Measurements from ENCODE around the gene AGPAT4.

The AGPAT4 gene

DNA sequence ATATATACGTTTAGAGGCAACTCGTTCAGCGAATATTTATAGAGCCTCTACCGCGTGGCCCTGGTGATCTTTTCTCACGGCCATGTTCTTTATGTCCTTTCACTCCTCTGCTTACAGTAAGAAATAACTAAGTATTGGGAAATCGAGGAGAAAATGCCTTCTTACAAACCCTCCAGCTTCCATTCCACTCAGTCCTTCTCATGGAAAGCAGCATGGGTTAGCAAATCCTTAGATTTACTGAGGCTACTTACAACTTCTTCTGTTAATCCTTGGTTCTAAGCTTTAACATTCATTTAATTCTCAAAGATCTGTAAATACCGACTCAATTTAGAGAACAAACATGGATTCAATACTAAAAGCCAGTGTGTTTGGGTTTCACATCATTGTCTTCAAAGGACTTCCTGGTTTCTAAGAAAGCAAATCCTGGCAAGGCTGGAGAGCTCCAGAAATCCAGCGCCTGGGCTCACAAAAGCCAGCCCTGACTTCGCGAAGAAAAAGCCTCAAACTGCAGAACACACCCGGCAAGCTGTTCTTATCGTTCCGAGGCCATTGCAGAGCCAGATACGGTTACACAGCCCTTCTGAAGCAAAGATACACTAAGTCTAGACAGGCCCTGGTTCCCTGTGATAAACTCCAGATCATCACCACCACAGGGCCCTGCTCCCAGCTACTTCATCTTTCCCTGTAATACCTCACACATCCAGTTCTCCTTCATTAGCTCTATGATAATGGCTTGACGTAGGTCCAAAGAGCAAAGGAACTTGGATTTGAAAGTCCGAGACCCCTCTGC, 19.2 kb downstream of the AGPAT4 start:
- no peak for DNase-seq

DNA sequence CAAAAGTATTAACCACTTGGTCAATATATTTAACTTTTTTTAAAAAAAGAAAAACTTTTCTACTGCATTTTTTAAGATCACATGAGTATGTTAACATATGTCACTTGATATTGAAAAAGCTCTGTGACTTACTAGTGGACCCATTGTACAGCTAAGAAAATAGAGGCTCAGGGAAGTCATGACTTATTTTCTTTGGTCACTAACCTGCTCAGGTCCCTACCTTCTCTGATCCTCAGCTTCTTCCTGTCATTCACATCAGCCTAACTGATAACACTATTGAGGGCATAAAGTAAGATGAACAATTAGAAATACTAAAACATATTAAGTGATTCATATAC, 19.8 kb downstream of the AGPAT4 start:
- DNase-seq = no peak

DNA sequence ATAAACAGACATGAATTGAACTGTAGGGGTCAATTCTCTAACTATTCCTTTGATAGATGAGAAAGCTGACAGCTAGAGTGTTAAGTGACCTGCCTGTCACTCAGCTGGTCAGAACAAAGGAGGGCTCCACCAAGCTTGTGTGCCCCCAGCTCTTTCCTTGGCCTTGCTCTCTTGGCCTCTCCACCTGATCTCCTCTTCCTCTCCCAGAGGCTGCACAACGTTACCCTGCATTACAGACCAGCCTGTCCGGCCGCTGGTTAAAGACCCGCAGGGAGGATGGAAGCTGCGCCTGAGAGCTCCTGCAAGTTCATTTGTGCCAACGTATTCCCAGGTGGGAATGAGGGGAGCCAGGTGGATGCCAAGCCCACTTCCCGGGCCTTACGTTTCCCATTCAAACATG, 22.5 kb downstream of the AGPAT4 start:
- DNase-seq = no peak

DNA sequence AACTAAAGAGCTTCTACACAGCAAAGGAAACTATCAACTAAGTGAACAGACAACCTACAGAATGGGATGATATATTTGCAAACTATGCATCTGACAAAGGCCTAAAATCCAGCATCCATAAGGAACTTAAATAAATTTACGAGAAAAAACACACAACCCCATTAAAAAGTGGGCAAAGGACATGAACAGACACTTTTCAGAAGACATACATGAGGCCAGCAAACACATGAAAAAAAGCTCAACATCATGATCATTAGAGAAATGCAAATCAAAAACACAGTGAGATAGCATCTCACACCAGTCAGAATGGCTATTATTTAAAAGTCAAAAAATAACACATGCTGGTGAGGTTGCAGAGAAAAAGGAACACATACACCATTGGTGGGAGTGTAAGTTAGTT, 24.5 kb downstream of the AGPAT4 start:
- no peak for DNase-seq

DNA sequence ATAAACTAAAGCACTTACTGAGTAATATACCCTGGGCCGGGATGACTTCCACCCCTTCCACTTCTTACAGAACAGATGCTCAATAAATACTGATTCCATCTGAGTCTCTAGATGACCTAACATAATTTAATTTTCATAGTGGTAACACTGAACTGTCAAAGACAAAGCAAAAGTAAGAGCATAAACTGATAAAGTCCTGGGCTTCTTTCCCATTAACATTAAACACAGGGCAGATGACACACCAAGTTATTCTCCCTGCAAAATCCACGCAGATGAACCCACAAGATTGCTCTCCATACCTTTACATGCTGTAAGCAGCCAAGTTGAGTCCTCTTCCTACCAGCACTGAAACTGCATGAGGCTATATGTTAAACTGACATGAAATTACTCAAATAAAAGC, 27.1 kb downstream of the AGPAT4 start:
- no peak for DNase-seq

DNA sequence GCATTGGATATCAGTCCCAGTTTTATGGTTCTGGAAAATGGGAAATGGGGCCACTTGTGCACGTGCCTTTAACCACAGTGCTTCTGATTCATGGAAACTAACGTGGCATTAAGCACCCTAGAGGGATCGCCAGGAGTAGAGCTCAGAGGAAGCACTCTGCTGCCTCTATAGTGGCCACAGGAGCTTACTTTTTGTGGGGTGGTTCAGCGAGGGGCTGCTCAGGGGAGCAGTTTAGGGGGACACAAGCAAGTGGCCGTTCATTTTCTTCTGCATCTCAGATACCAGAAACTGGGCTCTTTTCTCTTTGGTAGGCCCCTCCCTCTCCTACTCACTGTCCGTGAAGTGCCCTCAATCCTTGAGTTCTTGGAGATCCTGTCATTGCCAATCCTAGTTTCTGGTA, 28.5 kb downstream of the AGPAT4 start:
- DNase-seq = no peak

DNA sequence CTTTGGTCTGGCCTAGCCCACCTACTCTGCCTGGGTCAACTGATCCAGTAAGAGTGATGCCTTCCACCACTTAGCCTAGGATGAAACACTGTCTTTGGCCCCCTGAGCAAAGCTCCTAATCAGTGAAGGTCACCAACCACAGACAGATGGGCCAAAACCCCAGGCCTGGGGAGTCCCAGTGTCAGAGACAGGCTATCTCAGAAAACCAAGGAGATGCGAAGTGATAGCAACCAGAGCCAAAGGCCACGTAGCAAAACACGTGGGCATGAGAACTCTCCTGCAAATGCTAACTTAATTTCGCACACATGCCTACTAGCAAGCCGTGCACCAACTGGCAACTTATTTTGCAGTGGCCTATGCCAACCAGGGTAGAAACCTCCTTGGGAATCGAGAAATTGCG, 29.1 kb downstream of the AGPAT4 start:
- DNase-seq = no peak

DNA sequence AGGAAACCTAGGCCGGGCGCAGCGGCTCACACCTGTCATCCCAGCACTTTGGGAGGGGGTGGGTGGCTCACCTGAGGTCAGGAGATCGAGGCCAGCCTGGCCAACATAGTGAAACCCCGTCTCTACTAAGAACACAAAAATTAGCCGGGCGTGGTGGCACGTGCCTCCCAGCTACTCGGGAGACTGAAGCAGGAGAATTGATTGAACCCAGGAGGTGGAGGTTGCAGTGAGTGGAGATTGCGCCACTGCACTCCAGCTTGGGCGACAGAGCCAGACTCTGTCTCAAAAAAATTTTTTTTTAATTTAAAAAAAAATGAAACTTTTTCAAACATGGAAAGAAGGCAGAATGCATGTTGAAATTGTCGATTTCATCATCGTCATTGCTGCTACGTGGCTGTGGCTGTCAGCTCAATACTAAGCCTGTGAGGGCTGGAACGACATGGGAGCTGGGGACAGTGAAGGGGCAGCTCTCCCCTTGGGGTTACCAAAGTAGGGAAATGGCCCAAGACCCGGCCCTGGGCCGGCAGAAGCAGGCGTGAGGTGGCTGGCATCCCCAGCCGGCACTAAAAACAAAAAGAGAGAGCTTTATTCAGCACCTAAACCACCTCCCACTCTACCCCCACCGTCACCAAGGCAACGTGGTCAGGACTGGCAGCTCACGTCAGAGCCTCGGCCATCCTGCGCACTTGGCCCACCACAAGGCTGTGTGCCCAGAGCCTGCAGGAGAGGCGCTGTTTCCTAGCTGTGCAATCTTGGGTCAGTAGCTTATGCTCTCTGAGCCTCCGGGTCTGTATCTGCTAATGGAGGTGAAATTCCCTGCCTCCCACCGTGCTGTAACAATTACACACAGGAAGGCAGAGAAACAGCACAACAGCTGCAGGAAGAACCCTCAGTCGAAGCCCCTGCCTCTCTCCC, 30.8 kb downstream of the AGPAT4 start:
- DNase-seq = no peak

DNA sequence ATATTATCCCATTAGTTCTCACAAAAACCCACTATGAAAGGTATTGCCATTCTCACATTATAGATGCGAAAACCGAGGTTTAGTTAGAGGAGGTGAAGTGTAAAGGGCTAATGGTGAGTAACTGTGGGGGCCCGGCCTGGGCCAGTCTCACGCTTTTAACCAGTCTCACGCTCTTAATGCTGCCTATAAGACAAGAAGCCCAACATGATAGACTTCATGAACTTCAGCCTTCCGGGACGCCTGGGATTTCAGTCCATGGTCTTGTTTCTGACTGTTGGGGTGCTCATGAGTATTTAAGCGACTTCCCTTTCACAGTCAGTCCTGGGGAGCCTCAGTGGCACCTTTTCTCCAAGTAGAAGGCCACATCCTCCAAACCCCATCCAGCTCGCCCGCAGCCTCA, 31.7 kb downstream of the AGPAT4 start:
- no peak for DNase-seq

DNA sequence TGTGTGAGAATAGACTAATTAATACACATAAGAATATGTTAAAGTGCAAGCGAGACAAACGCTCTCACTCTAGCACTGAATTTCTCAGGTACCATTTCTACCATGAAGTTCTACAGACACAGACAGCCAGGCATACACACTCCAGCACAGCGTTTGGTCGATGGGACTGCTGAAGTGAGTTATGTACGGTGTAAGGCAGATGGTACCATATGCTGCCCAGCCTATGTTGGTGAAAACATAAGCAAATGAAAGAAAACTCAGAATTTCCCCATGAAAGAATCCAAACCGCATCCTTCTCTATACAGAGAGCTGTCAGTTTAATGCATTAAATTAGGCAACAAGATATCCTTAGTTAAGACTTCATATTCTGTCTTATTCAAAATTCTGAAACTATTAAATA, 34.9 kb downstream of the AGPAT4 start:
- DNase-seq = no peak

DNA sequence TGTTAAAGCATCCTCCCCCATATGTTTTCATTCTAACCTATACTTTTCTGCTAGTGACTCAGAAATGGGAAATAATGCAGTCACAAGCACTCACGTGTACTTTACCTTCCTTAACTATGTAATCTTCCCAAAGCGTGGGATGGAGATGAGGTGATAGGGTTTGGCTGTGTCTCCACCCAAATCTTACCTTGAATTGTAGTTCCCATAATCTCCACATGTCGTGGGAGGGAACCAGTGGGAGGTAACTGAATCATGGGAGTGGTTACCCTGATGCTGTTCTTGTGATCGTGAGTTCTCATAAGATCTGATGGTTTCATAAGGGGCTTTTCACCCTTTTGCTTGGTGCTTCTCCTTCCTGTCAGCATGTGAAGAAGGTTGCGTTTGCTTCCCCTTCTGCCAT, 35.4 kb downstream of the AGPAT4 start:
- no peak for DNase-seq

DNA sequence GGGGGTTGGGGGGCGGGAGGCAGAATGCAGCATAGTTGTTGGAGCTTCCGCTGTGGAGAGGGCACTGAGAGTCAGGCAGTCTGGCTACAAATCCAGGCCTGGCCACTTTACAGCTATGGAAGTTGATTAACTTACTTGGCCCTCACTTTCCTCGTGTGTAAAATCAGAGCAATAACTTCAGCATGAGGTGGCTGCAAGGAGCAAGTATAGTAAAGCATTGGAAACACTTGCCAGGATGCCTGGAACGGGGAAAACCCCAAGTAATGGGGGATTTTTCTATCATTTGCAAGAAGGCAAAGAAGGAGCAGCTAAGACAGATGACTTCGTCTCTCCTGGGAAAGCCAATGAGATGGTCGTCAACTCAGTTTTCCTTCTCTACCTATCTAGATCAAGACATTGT, 35.8 kb downstream of the AGPAT4 start:
- no peak for DNase-seq

DNA sequence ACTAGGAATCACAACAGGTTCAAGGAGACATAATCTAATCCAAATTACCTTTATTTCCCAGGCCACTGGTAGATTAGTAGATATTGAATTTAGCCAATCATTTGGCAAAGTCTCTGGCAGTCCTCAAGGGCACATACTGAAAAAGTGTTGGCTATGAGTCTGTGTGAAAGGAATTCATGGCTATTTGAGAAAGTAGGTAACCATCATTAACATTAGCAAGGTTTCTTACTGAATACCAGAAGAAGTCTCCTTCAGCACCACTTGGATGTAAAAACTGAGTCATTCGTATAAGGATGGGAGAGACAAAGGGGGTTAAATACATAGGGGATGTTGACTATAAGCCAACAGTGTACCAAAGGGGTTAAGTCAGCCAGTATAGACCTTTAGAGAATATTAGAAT, 36.7 kb downstream of the AGPAT4 start:
- DNase-seq = no peak

DNA sequence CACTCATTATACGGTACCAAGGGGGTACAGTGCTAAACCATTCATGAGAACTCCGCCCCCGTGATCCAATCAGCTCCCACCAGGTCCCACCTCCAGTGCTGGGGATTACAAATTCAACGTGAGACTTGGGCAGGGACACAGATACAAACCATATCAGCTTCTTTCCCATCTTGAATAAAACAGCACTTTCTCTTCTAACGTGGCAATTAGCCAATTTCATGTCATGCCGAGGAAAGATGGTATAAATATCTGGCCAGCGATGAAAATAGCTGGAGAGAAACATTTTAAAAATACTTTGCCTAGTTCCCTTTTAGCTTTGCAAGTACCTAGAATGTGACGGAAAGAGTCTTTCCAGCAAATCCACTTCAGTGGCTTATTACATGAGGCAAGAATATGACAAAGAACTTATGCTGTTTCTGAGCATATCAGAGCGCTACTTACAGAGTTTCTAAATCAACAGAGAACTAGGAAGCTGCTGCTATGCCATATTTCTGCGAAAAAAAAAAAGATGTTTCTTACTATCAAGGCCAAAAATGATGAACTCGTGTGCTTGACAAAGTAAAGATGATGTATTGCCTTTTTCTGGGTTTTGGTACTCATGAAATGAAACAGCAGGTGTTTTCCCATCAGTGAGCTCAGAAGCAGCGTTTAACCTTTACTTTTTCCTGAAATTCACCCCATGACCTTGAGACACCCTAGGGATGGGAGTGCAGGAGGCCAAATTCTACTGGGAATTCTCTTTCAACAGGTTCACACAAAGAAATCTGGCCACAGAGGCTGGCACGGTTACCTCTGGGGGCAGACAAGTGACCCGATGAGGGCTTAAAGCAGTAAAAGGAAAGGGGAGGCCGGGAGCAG, 37.9 kb downstream of the AGPAT4 start:
- no peak for DNase-seq

DNA sequence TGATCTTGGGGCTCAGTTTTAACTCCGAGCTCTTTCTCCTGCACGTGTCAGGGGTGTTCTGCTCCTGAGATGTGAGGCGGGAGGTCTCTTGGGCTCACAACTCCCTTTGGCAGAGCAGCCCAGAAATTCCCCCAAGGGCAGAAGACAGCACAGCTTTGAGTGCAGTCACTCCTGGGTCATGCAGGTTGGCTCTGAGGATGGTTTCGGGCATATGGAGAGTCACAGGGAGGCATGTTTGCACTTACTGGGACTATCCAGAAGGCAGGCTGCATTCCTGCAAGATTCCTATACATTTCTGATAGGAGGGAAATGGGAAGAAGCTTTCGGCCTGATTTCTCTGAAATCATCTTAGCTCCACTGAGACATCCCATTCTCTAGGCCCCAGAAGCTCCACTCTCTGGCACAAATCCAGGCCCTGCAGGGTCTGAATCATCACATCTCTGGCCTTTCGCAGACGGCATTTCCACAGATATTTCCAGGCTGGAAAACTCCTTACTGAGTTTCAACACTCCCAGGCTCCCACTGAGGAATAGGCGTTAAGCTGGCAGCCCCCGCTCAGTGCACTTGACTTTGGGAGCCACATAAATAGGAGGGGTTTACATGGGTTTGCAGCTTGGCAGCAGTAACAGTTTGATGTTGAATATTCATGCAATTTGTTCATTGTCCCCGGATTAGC, 39.7 kb downstream of the AGPAT4 start:
- DNase-seq = no peak

DNA sequence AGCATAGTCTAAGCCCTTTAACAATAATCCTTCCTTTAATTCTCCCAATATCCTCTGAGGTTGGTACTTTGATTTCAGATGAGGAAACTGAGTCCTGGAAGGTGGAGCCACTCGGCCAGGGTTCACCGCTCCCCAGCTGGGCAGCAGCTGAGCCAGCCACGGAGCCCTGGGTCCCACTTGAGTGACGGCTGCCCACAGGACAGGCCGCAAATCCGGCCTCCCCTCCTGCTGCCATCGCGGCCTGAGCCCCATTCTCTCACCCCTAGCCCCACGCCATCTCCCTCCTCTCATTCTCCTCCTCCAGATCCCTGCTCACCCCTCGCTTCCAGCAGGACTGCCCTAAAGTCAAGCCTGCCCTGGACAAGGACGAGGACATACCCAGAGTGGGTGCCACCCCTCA, 41.4 kb downstream of the AGPAT4 start:
- DNase-seq = no peak

DNA sequence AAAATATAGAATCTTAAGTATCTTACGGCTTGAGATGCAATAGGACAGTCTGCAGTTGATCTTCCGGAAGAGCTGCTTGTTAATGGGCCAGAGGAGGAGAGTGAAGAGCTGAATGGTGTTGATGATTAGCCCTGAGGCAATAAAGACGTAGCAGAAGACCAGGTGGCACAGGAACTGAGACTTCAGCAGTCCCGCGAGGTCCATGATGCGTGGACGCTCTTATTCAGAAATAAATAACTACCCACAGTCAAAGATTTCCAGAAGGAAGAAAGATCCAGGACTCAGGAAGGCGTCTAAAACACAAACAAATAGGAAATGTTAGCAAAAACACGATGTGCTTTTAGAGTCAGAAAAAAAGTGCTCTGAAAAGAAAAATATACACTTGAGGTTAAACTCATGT, 41.9 kb downstream of the AGPAT4 start:
- DNase-seq = no peak

DNA sequence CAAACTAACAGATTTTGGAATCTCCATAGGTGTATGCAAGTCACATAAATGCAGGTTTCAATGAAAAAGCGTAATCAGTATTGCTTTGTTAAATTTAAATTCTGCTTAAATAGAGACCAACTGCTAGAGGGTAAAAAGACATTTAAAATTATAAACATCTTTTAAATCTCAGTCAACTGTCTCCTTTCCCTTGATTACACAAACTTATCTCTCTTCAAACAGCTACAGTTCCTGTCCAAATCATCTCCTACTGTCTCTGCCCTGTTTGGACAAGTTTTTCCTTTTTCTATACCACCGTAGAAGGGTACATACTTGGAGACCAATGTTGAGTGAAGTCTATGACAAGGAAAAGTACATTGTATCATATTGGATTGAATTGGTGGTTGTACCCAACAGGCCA, 43.5 kb downstream of the AGPAT4 start:
- no peak for DNase-seq

DNA sequence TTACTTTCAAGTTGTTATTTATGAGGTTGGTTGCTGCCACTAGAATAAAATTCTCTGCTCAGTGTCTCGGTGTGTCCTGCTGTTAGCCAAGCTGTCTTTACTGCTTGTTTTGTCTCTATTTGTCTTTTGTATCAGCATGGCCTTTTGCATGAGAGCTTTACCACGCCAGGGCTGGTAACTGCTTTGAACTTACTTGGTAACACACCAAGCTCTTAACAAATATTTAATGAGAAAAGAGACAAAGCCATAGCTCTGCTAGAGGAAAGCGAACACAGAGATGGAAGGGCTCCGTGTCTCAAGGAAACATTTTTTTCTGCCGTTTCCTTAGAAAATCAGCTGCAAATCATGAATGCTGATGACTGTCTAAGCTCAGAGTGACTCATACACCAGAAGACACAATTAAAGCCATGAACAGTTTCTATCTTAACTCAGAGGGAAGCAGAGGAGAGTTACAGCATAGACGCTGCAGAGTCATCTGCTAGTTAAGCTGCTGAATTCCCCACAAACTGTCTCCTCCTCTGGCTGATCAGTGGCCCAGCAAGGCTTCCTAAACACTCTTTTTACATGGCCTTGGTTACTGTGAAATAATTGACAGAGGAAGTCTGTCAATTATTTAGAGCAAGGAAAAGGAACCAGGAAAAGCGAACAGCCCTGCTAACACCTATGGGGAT, 44.8 kb downstream of the AGPAT4 start:
- DNase-seq = no peak

DNA sequence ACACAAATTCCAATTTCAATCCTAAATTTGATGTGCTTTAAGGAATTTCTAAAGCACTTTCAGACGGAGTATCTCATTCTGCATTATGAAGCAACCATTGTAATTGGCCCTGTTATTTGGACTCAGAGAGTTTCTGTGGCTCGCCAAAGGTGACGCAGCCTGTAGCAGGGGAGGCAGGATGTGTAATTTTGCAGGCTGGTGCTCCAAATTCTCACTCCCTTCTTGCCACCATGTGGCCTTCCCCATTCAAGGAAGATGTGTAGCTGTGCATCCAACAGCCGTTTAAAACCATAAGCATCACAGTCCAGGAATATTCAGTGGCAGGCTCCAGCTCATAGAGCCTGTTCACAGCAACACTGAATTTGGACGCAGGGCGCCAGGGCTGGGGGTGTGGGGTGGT, 45.8 kb downstream of the AGPAT4 start:
- no peak for DNase-seq

DNA sequence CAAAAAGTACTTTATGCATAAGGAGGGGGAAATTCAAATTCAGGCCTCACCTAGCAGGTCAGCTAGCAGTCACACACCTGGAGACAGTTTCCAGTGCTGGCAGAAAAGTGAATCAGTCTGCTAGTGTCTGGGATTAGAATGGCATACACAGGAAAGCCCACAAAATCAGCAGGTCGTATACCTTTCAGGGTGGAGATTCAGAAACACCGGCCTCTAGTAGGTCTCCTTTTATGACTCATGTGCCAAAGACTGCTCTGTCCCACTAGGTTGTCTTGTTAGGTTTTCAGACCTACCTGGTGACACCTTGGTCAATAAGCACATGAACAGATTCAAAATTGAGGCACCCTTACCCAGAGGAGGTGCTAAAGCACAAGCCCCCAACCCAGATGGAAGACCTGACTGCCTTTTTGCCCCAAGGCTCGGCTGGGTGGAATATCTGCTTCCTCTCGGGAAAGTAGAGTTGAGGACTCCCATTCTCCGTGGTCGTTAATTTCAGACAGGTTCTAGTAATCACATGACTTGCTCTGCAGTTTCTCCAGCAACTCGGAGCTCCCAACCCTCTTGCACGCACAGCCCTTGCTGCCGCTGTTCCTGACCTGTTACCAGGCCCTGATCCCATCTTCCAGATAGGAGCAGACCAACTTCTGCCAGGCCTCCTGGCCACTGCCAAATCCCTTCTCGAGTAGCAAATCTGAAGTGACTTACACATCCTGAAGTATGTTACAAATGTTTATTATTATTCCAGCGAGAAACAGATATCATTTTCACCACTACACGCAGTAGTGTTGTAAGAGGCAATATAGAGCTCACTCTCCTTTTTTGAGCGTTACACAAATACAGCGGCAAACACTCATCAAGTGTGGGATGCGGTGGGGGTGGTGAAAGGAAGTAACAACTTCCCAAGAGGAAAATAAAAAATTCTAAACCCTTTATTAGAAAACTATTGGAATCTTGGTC, 46.6 kb downstream of the AGPAT4 start:
- DNase-seq = no peak
